ENCODE data around the gene TBC1D9.

The TBC1D9 gene

DNA sequence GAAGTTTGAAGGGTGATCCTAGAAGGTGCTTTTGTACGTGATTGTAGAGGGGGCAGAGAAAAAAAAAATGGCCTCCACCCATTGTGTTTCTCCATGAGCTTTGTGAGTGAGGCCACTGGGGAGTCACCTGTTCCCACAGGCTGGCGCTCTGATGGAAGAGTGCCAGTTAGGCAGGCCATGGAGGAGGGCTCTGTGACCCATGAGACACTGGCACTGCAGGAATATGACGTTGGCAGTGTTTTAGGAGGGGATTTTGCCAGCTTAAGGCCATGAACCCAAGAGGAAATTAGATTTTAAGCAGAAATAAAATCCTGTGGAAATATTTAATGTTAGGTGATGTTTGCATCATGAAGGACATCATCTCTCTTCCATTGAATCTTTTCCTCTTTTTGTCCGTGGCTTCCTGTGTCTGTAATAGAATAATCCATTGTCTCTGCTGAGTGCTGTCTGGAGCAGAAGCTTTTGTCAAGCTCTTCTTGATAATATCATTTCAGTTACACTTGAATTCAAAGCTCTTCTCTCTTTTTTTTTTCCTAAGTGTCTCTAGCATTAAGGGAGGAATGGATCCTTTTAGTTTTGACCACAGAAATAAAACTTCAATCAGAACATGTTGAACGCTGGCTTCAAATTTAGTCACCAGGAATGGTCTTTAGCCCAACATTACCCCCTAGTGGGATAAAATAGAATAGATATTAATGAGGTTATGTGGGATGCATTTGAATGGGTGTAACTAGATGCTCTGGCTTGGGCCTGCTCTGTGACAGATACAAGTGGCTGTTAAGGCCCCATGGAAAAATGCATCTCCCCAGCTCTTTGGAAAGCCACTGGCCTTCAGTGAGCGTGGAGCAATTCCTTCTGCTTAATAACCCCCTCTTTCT is 146.4 kb downstream of the TBC1D9 start:
- DNase-seq = peak; percentile 11

DNA sequence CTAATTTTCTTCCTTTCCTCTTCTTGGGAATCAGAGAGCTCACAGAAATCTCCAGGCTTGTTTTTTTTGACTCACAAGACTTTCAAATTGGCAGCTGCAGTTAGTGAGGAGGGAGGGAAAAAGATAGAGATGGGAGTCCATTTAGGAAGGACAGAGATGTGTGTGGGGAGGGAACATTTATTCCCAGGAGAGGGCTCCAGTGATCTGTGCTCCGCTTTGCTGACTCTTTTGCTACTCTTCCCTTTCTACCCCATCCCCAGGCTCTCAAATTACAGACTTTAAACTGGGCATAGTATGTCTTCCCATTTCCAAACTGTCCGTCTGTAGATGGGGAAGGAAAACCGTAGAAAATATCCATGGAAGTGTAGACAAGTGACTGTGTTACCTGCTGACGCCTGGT is 148.3 kb downstream of the TBC1D9 start:
- no peak for DNase-seq

DNA sequence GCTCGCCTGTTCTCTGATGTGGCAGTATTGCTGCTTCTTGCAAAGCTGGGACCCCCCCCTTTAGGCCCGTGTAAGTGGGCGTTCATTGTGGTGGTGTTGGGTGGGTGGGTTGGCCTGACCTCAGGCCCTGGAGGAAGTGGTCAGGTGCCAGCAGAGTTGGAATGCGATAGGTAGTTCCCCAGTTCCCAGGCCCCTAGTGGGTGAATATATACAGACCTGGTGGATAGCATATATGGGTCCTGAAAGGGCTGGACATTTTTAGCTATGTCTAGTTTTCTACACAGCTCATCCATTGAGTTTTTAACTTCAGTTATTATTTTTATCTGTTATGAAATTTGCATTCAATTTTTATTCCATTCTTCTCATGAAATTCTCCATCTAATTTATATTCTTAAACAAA is 151.6 kb downstream of the TBC1D9 start:
- no peak for DNase-seq

DNA sequence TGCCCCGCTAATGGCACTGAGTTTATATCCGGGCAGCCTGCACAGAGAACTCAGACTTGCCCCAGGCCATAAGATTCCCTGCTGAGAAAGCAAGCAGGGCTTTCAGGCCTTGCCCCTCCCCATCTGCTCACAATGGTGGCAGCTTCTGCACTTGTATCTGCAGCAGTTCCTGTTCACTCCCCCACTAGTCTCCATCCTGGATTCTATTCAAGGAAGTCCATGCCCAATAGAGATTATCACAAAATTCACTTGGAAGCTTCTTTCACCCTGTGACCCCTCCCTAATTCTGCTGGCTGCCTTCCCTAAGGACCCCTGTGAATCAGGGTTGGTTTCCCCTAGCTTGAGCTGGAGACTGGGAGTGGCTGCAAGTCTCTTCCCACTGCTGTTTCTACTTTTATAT is 152.9 kb downstream of the TBC1D9 start:
- no peak for DNase-seq

DNA sequence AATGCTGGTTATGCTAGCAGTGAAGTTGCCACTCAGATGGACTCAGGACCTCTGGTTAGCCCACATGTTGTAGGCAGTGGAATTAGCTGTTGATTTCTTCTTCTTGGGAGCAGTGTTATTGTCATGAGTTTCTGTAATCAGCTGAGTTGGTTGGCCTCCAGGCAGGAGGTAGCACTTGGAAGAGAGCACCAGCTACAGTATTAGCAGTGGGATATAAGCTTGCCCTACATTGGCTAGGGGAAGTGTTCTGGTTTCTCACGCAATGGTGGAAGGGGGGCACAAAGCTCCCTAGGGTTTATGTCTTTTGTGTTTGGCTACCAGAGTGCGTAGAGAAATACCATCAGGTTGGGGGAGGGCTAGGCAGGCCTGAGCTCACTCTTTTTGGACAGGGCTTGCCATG is 153.5 kb downstream of the TBC1D9 start:
- DNase-seq = no peak

DNA sequence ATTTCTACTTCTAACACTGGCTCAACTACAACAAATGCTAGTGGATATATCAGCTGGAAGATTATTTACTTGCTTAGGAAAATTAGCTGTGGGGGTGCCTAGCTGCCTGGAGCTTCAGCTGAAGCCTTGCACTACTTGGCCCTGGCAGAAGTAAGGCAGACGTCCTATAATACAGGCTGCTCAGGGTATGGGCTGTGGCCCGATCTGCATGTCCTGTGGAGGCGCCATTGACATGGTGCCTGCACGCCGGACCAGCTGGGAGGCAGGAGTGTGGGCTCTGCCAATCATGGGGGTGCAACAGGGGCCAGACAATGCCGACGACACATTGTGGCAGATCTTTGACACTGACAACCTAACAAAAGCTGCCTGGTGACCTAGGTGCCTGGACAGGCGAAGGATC is 155.8 kb downstream of the TBC1D9 start:
- no peak for DNase-seq

DNA sequence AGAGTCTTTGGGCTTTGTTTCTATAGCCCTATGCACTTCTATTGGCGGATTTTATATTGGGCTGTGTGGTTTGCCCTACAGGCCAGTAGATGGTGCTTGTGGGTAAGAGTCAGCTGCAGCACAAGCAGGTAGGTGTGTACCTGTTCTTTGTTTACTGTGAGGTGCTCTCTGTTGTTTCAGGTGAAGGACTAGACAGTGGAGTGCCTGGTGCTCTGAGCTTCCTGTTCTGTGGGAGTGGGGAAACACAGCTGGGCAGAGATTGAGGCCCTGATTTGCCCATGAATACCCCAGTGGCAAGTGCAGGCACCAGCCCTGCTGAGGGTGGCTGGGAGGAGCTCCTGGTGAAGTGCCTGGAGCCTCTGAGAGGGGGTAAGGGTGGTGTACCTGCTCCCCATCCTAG is 161.1 kb downstream of the TBC1D9 start:
- no peak for DNase-seq

DNA sequence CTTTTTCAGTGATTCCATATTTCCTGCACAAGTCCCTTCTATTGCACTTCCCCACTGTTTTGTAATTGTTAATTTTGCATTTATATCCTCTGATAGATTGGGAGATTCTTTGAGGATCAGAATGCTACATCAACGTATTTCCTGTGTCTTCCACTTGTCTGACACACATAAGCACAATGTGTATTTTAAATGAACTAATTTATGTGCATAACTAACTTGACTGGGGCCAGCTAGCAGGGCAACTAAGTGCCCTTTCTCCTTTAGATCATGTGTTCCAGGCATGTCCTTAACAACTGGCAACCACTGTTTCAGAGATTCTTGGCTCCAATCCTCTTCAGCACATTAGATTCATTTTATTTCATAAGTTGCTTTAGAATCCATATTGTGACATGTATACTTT is 171.7 kb downstream of the TBC1D9 start:
- DNase-seq = no peak

DNA sequence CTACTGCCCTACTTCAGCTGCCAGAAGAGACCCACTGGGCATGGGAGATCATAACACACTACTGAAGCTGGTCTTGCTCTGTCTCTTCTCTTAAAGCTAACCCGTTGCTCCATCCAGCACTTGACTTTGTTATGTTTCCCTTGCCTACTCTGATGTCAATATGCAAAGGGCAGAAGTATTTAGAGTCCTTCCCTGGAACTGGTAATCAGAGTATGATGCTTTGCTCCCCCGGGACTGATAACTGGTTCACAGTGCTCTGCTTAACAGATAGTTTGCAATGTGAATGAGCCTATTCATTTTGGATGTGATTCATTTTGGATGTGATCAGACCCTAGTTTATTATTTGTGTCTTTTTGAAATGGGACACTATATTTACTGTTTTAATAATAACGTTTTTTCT is 175.1 kb downstream of the TBC1D9 start:
- no peak for DNase-seq

DNA sequence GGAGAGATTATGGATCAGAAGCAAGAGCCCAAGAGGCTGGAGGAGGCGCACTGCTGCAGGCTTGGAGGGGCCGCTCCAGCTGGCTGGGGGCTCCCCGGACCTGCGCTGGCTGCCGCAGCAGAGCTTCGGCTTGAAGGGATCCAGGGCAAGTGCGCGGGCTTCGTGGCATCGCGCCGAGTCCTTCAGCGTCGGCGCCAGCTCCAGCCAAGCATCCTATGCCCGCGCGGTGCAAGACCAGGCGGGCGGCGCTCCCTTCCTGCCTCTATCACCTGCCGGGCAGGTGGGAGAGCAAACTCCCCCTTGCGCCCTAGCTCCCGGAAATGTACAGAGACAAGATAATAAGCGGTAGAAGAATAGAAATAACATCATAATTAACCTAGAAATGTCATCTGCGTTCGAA is 176.9 kb downstream of the TBC1D9 start:
- DNase-seq = no peak

DNA sequence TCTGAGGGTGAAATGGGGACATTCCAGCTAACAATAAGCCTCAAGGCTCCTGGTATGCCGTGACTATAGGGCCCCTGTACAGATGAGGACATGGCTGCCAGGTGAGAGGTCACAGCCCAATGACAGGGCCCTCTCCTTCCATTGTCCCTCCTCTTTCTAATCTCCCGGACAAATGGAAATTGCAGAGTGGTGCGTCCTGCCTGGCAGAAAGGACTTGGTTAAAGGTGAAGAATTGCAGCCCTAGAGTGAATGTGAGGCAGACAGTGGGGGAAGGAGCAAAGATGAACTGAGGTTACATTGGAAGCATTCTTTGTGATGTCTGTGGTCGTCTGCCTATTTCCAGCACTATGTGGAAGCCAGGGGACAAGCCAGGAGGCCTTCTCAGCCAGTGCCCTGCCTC is 180.7 kb downstream of the TBC1D9 start:
- no peak for DNase-seq

DNA sequence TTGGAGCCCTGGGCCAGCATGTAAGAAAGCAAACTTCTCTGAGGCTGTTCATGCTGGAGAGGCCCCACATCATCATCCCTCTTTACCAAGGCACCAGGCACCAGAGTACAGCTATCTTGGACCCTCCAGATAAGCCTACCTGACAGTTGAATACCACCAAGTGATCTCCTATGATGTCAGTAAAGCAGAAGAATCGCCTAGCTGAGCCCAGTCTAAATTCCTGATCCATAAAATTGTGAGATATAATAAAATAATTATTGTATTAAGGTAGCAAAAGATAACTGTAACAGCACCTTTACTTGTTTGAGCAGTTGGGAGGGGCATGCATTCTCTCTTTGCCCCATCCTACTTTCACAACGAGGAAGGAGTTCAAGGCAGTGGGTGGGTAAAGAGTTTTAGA is 184.6 kb downstream of the TBC1D9 start:
- DNase-seq = no peak
